Measurements from ENCODE around the gene TOR1B. TPM values are rescaled to one million over a fixed set of nuclear protein-coding genes. Genes with fewer than 3 reads are reported as not detected.
A peak's percentile ranks its signal among the peaks of the same experiment; 100 is the strongest.

The TOR1B gene
- polyA plus RNA-seq, 1 of the 3 experiments (the other 2 are of a cell fraction) = 37.4 TPM

DNA sequence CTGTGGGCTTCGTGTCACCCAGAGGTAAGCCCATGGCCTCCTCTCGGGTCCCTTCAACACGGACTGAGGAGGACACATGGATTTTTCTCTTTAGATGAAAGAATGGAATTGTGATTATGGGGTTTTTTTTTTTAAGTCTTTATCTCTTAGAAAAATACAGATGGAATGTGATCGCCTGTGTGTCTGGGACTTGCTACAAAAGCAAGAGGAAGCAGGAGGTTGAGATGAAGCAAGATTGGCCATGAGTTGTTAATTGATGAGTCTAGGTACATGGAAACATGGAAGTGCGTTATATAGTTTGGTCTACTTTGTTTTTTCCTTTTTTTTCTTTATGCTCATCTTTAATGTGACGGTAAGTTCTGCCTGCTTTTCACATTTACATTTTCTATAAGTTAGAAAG is 46.9 kb downstream of the TOR1B start (continued):
- TF ChIP-seq, protein P1, sequence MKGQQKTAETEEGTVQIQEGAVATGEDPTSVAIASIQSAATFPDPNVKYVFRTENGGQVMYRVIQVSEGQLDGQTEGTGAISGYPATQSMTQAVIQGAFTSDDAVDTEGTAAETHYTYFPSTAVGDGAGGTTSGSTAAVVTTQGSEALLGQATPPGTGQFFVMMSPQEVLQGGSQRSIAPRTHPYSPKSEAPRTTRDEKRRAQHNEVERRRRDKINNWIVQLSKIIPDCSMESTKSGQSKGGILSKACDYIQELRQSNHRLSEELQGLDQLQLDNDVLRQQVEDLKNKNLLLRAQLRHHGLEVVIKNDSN (IDR thresholded peaks at IDR 0.05; ENCODE audit: borderline replicate concordance, low read depth) = no peak
- TF ChIP-seq, protein P2, sequence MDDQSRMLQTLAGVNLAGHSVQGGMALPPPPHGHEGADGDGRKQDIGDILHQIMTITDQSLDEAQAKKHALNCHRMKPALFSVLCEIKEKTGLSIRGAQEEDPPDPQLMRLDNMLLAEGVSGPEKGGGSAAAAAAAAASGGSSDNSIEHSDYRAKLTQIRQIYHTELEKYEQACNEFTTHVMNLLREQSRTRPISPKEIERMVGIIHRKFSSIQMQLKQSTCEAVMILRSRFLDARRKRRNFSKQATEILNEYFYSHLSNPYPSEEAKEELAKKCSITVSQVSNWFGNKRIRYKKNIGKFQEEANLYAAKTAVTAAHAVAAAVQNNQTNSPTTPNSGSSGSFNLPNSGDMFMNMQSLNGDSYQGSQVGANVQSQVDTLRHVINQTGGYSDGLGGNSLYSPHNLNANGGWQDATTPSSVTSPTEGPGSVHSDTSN (IDR thresholded peaks at IDR 0.05) = no peak

DNA sequence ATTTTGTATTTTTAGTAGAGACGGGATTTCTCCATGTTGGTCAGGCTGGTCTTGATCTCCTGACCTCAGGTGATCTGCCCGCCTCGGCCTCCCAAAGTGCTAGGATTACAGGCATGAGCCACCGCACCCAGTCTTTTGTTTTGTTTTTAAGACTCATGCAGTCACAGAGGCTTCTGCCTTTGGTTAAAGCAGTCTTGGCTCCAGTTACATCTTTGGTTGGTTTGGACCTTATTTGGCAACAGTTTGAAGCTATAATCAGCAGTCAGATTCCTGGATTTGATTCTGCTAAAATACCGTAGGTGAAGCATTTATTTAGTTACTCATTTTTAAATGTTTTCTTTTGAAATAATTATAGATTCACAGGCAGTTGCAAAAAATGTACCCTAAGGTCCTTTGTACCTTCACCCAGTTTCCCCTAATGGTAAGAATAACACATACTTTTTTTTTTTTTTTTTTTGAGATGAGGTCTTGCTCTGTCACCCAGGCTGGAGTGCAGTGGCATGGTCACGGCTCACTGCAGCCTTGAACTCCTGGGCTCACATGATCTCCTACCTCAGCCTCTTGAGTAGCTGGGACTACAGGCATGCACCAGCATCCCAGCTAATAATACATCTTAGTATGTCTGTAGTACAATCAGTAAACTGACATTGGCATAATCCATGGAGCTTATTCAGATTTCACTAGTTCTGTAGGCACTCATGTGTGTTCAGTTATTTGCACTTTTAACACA is 48.0 kb downstream of the TOR1B start:
- Histone ChIP-seq H3K79me2 (ENCODE audit: insufficient read depth) (no peaks in the 10 kb centered on the region), H3K27me3 (ENCODE audit: insufficient read depth) (no peaks in the 10 kb centered on the region), H3K4me1 (ENCODE audit: control insufficient read depth in 1 of 2, insufficient read depth in 2 of 2, low read depth in 1 of 2, low read length in 1 of 2) (peaks cover 0 to 34% of the 10 kb centered on the region in 2 experiments; a peak in 2 of 4 replicates), H4K20me1 (ENCODE audit: insufficient read depth) (no peaks in the 10 kb centered on the region), H3K9me2 (no peaks in the 10 kb centered on the region), H3K36me3 (replicated peaks in 1 of 2; ENCODE audit: control insufficient read depth in 1 of 2, insufficient read depth in 2 of 2, low read length in 1 of 2) (peaks cover 10 to 46% of the 10 kb centered on the region in 2 experiments), H3K9me3 (no peaks in the 10 kb centered on the region), H3F3A (replicated peaks; ENCODE audit: insufficient read depth) (peaks cover 3% of the 10 kb centered on the region), H3K27ac (ENCODE audit: low read depth in 2 of 2, low read length in 1 of 2) (peak overlapping the region in 1 of 2 experiments; percentile 96; a peak in 2 of 4 replicates), H2AFZ (ENCODE audit: low read depth) (no peak overlapping the region), H3K4me3 (ENCODE audit: low read depth in 2 of 2, low read length in 1 of 2) (no peak overlapping the region), H3K4me2 (no peak overlapping the region), H3K9ac (no peak overlapping the region)
- POLR2A ChIA-PET = no interaction called here
- WGBS (ENCODE audit: low lambda C conversion rate) = 88% methylated on average over 6 of the region's 6 CpGs
- TF ChIP-seq, protein P1 (IDR thresholded peaks at IDR 0.05; ENCODE audit: borderline replicate concordance, low read depth) = no peak
- TF ChIP-seq GABPA (IDR thresholded peaks at IDR 0.05; ENCODE audit: low read depth) (no peak), MEF2A (IDR thresholded peaks at IDR 0.05; ENCODE audit: borderline replicate concordance, low read depth) (no peak), GATA2 (CRISPR knock-in tag; IDR thresholded peaks at IDR 0.05) (no peak), FOSL2 (IDR thresholded peaks at IDR 0.05; ENCODE audit: borderline replicate concordance, low read depth) (no peak), RXRA (IDR thresholded peaks at IDR 0.05; ENCODE audit: borderline replicate concordance, low read depth) (no peak)
- CTCF ChIA-PET = no interaction called here
- no peak for DNase-seq

DNA sequence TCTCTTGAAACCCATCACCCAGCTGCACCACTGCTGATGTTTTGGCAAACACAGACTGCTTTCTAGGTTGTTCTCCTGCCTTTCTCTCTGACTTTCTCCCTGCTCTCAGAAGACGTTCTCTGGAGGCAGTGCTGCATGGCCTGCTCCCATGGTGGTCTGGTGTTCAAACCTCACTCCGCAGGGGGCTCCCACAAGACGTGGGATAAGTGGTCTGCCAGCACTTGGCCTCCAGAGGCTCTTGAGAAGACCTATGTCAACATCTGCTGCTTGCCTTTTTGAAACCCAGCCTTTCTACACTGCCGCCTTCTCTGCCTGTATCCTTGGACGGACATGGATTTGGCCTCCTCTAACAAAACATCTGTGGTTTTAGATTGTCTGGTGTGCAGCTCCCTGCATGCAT is 48.8 kb downstream of the TOR1B start:
- Histone ChIP-seq H3K4me1 (ENCODE audit: control insufficient read depth in 1 of 2, insufficient read depth in 2 of 2, low read depth in 1 of 2, low read length in 1 of 2) (peaks cover 0 to 38% of the 10 kb centered on the region in 2 experiments; a peak in 2 of 4 replicates), H3F3A (replicated peaks; ENCODE audit: insufficient read depth) (peaks cover 3% of the 10 kb centered on the region), H3K9me3 (no peaks in the 10 kb centered on the region), H2AFZ (ENCODE audit: low read depth) (no peak overlapping the region), H3K9me2 (no peaks in the 10 kb centered on the region), H3K4me3 (ENCODE audit: low read depth in 2 of 2, low read length in 1 of 2) (no peak overlapping the region), H3K4me2 (no peak overlapping the region), H3K27ac (ENCODE audit: low read depth in 2 of 2, low read length in 1 of 2) (peak overlapping the region in 1 of 2 experiments; percentile 96; a peak in 2 of 4 replicates), H4K20me1 (ENCODE audit: insufficient read depth) (no peaks in the 10 kb centered on the region), H3K9ac (no peak overlapping the region), H3K79me2 (ENCODE audit: insufficient read depth) (no peaks in the 10 kb centered on the region), H3K27me3 (ENCODE audit: insufficient read depth) (no peaks in the 10 kb centered on the region), H3K36me3 (replicated peaks in 1 of 2; ENCODE audit: control insufficient read depth in 1 of 2, insufficient read depth in 2 of 2, low read length in 1 of 2) (peaks cover 10 to 51% of the 10 kb centered on the region in 2 experiments)
- ChIA-PET CTCF (no interaction called here), POLR2A (no interaction called here)
- DNase-seq = no peak
- 71% methylated on average over 5 of the region's 5 CpGs for WGBS (ENCODE audit: low lambda C conversion rate)
- TF ChIP-seq FOSL2 (IDR thresholded peaks at IDR 0.05; ENCODE audit: borderline replicate concordance, low read depth) (no peak), EP300 (IDR thresholded peaks at IDR 0.05; ENCODE audit: borderline replicate concordance in 1 of 2, low read depth in 1 of 2, low read length in 1 of 2) (no peak), RCOR1 (IDR thresholded peaks at IDR 0.05; ENCODE audit: low read length) (no peak), NFIC (IDR thresholded peaks at IDR 0.05; ENCODE audit: borderline replicate concordance) (no peak), RAD21 (IDR thresholded peaks at IDR 0.05; ENCODE audit: low read length) (no peak), RFX5 (IDR thresholded peaks at IDR 0.05; ENCODE audit: low read length) (no peak), NRF1 (IDR thresholded peaks at IDR 0.05; ENCODE audit: low read depth, low read length) (no peak), TCF12 (IDR thresholded peaks at IDR 0.05) (no peak), EZH2phosphoT487 (IDR thresholded peaks at IDR 0.05; ENCODE audit: borderline replicate concordance, low read depth) (no peak), TAF1 (IDR thresholded peaks at IDR 0.05; ENCODE audit: borderline replicate concordance, low read depth, low read length) (no peak), JUND (IDR thresholded peaks at IDR 0.05) (no peak)
- TF ChIP-seq, protein P2 (IDR thresholded peaks at IDR 0.05) = no peak
- TF ChIP-seq, protein P3, sequence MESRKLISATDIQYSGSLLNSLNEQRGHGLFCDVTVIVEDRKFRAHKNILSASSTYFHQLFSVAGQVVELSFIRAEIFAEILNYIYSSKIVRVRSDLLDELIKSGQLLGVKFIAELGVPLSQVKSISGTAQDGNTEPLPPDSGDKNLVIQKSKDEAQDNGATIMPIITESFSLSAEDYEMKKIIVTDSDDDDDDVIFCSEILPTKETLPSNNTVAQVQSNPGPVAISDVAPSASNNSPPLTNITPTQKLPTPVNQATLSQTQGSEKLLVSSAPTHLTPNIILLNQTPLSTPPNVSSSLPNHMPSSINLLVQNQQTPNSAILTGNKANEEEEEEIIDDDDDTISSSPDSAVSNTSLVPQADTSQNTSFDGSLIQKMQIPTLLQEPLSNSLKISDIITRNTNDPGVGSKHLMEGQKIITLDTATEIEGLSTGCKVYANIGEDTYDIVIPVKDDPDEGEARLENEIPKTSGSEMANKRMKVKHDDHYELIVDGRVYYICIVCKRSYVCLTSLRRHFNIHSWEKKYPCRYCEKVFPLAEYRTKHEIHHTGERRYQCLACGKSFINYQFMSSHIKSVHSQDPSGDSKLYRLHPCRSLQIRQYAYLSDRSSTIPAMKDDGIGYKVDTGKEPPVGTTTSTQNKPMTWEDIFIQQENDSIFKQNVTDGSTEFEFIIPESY (IDR thresholded peaks at IDR 0.05; ENCODE audit: borderline replicate concordance, low read depth) = no peak
- TF ChIP-seq, protein P1 (IDR thresholded peaks at IDR 0.05; ENCODE audit: borderline replicate concordance, low read depth) = no peak
